ENCODE measurements around the gene EBF3. TPM values are rescaled to one million over a fixed set of nuclear protein-coding genes. Genes with fewer than 3 reads are reported as not detected.

EBF3 gene
- total RNA-seq, 1 donor from 2014 or later, result not detected

DNA sequence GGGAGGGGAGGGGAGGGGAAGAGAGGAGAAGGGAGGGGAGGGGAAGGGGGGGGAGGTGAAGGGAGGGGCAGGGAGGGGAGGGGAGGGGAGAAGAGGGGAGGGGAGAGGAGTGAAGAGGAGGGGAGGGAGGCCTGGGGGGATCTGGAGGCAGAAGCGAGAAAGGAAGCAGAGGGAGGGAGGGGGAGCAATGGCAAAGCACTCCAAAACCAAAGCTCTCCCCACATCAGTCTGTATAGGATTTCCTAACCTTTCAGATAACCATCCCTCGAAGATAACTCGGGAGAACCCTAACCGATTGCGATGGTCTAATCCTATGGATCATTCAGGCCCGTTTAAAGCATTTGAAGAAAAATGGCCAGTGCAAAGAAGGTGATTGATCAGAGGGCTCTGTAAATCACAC is 19.0 kb downstream of the EBF3 start:
- DNase-seq (ENCODE audit: low spot score), result no peak
- Mint-ChIP-seq H3K4me3 (ENCODE audit: unreplicated experiment) (no peak overlapping the region), H3K27ac (ENCODE audit: unreplicated experiment) (no peak overlapping the region), H3K27me3 (ENCODE audit: low read depth) (peaks cover 2% of the 10 kb centered on the region), H3K4me1 (ENCODE audit: low read depth) (peaks cover 1% of the 10 kb centered on the region), H3K36me3 (ENCODE audit: low read depth) (no peaks in the 10 kb centered on the region), H3K9me3 (ENCODE audit: low read depth) (no peaks in the 10 kb centered on the region)
- TF ChIP-seq, protein P1, sequence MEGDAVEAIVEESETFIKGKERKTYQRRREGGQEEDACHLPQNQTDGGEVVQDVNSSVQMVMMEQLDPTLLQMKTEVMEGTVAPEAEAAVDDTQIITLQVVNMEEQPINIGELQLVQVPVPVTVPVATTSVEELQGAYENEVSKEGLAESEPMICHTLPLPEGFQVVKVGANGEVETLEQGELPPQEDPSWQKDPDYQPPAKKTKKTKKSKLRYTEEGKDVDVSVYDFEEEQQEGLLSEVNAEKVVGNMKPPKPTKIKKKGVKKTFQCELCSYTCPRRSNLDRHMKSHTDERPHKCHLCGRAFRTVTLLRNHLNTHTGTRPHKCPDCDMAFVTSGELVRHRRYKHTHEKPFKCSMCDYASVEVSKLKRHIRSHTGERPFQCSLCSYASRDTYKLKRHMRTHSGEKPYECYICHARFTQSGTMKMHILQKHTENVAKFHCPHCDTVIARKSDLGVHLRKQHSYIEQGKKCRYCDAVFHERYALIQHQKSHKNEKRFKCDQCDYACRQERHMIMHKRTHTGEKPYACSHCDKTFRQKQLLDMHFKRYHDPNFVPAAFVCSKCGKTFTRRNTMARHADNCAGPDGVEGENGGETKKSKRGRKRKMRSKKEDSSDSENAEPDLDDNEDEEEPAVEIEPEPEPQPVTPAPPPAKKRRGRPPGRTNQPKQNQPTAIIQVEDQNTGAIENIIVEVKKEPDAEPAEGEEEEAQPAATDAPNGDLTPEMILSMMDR (IDR thresholded peaks at IDR 0.05), result no peak

DNA sequence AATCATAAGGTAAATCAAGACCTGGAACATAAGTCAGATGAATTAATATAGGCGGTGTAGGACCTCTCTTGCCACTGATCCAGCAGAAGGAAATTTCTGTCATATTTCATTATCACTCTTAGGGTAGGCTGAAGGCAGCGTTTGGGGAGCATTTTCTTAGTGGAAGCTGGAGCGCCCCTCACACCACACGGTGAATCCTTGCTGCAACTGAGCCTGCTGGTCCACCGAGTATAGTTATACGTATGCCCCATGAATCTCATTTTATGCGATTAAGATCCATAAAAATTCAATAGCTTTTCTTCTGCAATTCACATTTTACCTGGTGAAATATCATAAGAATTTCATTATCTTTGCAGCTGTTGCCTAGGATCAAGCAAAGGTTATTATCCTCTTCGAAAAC is 19.6 kb downstream of the EBF3 start:
- TF ChIP-seq, protein P1 (IDR thresholded peaks at IDR 0.05), result no peak
- H3K4me1 Mint-ChIP-seq (ENCODE audit: low read depth), result no peaks in the 10 kb centered on the region
- no peaks in the 10 kb centered on the region for H3K9me3 Mint-ChIP-seq (ENCODE audit: low read depth)
- H3K27me3 Mint-ChIP-seq (ENCODE audit: low read depth), result peaks cover 1% of the 10 kb centered on the region
- H3K27ac Mint-ChIP-seq (ENCODE audit: unreplicated experiment), result no peak overlapping the region
- no peak overlapping the region for H3K4me3 Mint-ChIP-seq (ENCODE audit: unreplicated experiment)
- DNase-seq (ENCODE audit: low spot score), result no peak
- no peaks in the 10 kb centered on the region for H3K36me3 Mint-ChIP-seq (ENCODE audit: low read depth)

DNA sequence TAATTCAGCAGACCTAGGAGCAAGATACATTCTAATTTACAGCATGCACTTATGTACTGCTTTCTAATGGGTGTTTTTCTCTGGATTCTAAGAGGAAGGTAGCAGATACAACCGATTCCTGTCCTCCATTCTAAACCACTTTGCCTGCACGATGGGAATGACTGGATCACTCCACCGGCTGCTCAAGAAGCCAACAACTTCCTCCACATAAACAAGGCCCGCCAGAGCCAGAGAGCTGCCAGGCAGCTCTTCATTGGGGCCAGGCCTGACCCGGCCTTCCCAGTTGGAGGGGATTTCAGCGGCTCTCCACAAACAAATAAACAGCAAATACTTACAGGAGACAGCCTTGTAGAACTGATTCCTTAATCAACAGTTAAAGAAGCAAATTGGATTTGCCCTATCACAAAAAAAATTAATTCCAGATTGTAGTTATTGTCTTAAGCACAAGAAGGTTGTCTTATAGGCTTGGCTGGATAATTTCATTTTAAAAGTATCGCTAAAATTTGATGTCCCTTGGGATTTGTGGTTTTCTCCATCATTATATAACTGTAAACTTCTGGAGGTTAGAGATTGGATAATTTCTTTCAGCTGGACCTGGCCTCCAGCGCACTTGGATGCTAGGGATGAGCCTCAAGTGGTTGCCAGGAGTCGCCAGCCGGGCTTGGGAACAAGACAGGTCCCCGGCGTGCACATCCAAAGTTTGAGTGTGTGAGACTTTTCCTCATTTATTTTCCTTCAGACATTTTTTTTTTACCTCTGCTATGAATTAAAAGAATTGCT is 20.9 kb downstream of the EBF3 start:
- TF ChIP-seq, protein P1 (IDR thresholded peaks at IDR 0.05), result no peak
- no peaks in the 10 kb centered on the region for H3K9me3 Mint-ChIP-seq (ENCODE audit: low read depth)
- H3K27ac Mint-ChIP-seq (ENCODE audit: unreplicated experiment), result no peak overlapping the region
- H3K27me3 Mint-ChIP-seq (ENCODE audit: low read depth), result peaks cover 6% of the 10 kb centered on the region
- no peaks in the 10 kb centered on the region for H3K4me1 Mint-ChIP-seq (ENCODE audit: low read depth)
- no peak for DNase-seq (ENCODE audit: low spot score)
- H3K4me3 Mint-ChIP-seq (ENCODE audit: unreplicated experiment), result no peak overlapping the region
- no peaks in the 10 kb centered on the region for H3K36me3 Mint-ChIP-seq (ENCODE audit: low read depth)

DNA sequence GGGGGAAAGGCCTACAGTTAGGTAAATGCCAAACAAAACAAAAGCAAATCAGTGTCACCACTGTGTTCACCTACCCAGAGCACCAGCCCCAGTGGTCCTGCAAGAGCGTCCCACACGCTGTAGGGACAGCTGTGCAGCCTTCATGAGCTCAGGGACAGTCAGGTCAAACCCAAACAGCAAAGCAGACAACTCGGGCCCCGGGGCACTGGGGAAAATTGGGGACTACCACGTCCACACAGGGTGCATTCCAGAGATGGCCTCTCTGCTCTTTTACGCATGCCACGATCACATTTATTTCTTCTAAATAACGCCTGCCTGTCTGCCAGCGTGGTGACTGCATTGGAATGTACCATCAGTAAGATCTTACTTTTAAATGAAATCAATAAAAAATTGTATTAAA is 21.7 kb downstream of the EBF3 start:
- H3K27me3 Mint-ChIP-seq (ENCODE audit: low read depth), result peaks cover 12% of the 10 kb centered on the region
- no peaks in the 10 kb centered on the region for H3K9me3 Mint-ChIP-seq (ENCODE audit: low read depth)
- TF ChIP-seq, protein P1 (IDR thresholded peaks at IDR 0.05), result no peak
- H3K4me3 Mint-ChIP-seq (ENCODE audit: unreplicated experiment), result no peak overlapping the region
- H3K36me3 Mint-ChIP-seq (ENCODE audit: low read depth), result no peaks in the 10 kb centered on the region
- H3K27ac Mint-ChIP-seq (ENCODE audit: unreplicated experiment), result no peak overlapping the region
- no peaks in the 10 kb centered on the region for H3K4me1 Mint-ChIP-seq (ENCODE audit: low read depth)
- no peak for DNase-seq (ENCODE audit: low spot score)

DNA sequence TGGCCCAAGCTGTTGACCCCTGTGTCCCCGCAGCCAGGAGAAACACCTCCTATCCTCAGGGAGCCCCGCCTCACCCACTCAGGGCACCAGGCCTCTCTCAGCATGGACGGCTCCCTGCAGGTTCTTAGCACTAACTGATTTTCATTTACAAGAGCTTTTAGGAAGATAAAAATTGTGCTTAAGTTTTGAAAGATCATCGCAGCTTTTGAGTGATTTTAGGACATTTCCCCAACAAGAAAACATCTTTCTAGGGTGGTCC is 22.1 kb downstream of the EBF3 start:
- no peak for DNase-seq (ENCODE audit: low spot score)
- Mint-ChIP-seq H3K27ac (ENCODE audit: unreplicated experiment) (no peak overlapping the region), H3K4me3 (ENCODE audit: unreplicated experiment) (no peak overlapping the region), H3K36me3 (ENCODE audit: low read depth) (no peaks in the 10 kb centered on the region), H3K9me3 (ENCODE audit: low read depth) (no peaks in the 10 kb centered on the region), H3K27me3 (ENCODE audit: low read depth) (peaks cover 12% of the 10 kb centered on the region), H3K4me1 (ENCODE audit: low read depth) (no peaks in the 10 kb centered on the region)
- TF ChIP-seq, protein P1 (IDR thresholded peaks at IDR 0.05), result no peak

Measured in chondrocyte (in vitro differentiated cells).